SK-N-MC (cell line): ENCODE measurements around the gene MOCS2.

ENCODE experiments used
- DNase-seq: peaks from one replicate; pipeline ENCODE4 v3.0.0-alpha.2; 2011; ENCODE audit warnings: low read depth, low spot score
- H3K27ac ChIP-seq: fragments of 200-600 bp; sonication (generic); 2 replicates; pipeline ENCODE4 v1.5.1; 2016; ENCODE audit warnings: mixed run types
- H3K36me3 ChIP-seq: fragments of 200-600 bp; sonication (generic); 2 replicates; pipeline ENCODE4 v1.6.1; 2017; ENCODE audit warnings: antibody characterized with exemption, low read length, mixed read lengths; ENCODE audit not compliant: insufficient read depth
- H3K4me3 ChIP-seq: fragments of 200-600 bp; sonication (generic); 2 replicates; pipeline ENCODE4 v1.5.1; 2016
- H3K9ac ChIP-seq: fragments of 200-600 bp; sonication (generic); 2 replicates; pipeline ENCODE4 v1.8.0; 2017; ENCODE audit warnings: mixed run types, mixed read lengths; ENCODE audit not compliant: insufficient read length
- H3K9me3 ChIP-seq: fragments of 200-600 bp; sonication (generic); 2 replicates; pipeline ENCODE4 v1.6.1; 2017; ENCODE audit warnings: low read depth, mild to moderate bottlenecking, antibody characterized with exemption, low read length, moderate library complexity, mixed read lengths
- EZH2 ChIP-seq: fragments of 200-600 bp; sonication (generic); IDR thresholded peaks from one replicate; pipeline ENCODE4 v1.6.1; 2017; ENCODE audit warnings: antibody characterized with exemption
- FOXP2 ChIP-seq: optimal IDR thresholded peaks from 2 replicates; pipeline ENCODE3; 2011; ENCODE audit warnings: mild to moderate bottlenecking, moderate library complexity; ENCODE audit not compliant: insufficient read depth; ENCODE audit errors: extremely low read length, control extremely low read depth
- POLR2AphosphoS5 ChIP-seq: IDR thresholded peaks from 2 replicates; pipeline ENCODE4 v1.6.1; 2012; ENCODE audit warnings: mild to moderate bottlenecking, low read depth, low read length, borderline replicate concordance

MOCS2 gene, protein sequence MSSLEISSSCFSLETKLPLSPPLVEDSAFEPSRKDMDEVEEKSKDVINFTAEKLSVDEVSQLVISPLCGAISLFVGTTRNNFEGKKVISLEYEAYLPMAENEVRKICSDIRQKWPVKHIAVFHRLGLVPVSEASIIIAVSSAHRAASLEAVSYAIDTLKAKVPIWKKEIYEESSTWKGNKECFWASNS

DNA sequence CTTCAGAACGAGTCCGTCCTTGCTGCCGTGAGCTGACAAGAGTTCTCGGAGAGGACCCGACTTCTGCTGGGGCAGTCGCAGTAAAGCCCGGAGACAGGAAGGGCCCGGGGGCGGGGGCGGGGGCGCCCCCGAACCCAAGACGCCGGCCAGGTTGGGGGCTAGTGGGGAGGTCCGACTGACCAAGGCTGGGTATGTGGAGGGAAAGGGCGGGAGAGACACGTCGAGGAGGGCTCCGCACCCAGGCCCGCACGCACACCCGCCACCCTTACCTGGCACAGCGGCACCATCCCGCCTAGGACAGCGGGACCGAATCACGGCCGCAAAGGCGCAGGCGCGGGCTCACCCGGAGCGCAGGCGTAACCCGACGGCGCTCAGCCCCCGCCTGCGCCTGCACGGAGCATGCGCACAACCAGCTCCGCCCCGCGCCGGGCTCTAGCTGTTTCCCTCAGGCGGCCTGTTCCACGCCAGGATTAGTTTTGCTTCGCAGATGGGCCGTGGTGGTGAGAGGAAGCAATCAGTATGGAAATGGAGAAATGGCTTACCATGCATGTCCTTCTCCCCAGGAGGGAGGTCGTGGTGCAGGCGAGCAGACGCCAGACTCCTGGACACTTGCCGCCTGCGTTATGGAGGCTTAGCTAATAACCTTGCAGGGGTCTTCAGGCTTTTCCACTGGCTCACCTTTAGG lies at the start of gene MOCS2:
TSS of gene MOCS2 (minus strand) at position 315 of the 685 bp plus-strand sequence. CDS start 2,583 bp downstream, outside the sequence.
- Histone ChIP-seq H3K4me3 (peak within 1 kb of the TSS; percentile 79), H3K27ac (no peak within 1 kb of the TSS), H3K9me3 (no peaks in the 10 kb centered on the region), H3K36me3 (peaks cover 20% of the 10 kb centered on the region), H3K9ac (peak within 1 kb of the TSS; percentile 69)
- no peak for DNase-seq
- no peak for TF ChIP-seq FOXP2
- TF ChIP-seq POLR2AphosphoS5 = peak; percentile 93
- no peak for TF ChIP-seq EZH2

- Histone ChIP-seq H3K9ac (no peak overlapping the region), H3K27ac (no peak overlapping the region), H3K36me3 (no peaks in the 10 kb centered on the region), H3K9me3 (no peaks in the 10 kb centered on the region), H3K4me3 (no peak overlapping the region)
- DNase-seq = no peak
- TF ChIP-seq POLR2AphosphoS5 = no peak
- TF ChIP-seq FOXP2 = no peak
- TF ChIP-seq EZH2 = no peak
Measured at GRCh38 chr5:53151713-53152458, 42.3 kb upstream of the MOCS2 start.

DNA sequence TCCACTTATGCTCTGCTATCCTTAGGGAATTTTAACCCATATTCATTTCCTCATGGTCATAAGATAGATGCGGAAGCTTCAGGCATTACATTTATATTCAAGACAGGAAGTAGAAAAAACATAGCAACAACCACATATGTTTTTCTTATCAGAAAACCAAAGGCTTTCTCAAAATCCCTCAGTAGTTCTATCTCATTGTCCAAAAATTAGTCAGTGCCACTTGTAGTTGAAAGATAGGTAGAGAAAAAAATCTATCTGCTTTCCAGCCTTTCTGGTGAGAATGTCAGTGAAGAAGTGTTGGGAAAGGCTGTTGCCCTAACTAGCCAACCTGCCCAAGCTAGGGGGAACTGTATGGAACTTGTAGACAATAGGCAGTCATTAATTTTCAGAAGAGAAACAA lies 23.5 kb upstream of the MOCS2 start:
- Histone ChIP-seq H3K4me3 (no peak overlapping the region), H3K9me3 (no peaks in the 10 kb centered on the region), H3K27ac (no peak overlapping the region), H3K36me3 (no peaks in the 10 kb centered on the region), H3K9ac (no peak overlapping the region)
- TF ChIP-seq FOXP2 (no peak), EZH2 (no peak), POLR2AphosphoS5 (no peak)
- DNase-seq = no peak

GRCh38 chr5:53130266-53130665 lies 20.7 kb upstream of the MOCS2 start:
- TF ChIP-seq FOXP2 = no peak
- no peak for TF ChIP-seq POLR2AphosphoS5
- no peak for TF ChIP-seq EZH2
- H3K27ac ChIP-seq = no peak overlapping the region
- no peak for DNase-seq
- no peak overlapping the region for H3K9ac ChIP-seq
- H3K4me3 ChIP-seq = no peak overlapping the region
- H3K36me3 ChIP-seq = no peaks in the 10 kb centered on the region
- no peaks in the 10 kb centered on the region for H3K9me3 ChIP-seq

DNA sequence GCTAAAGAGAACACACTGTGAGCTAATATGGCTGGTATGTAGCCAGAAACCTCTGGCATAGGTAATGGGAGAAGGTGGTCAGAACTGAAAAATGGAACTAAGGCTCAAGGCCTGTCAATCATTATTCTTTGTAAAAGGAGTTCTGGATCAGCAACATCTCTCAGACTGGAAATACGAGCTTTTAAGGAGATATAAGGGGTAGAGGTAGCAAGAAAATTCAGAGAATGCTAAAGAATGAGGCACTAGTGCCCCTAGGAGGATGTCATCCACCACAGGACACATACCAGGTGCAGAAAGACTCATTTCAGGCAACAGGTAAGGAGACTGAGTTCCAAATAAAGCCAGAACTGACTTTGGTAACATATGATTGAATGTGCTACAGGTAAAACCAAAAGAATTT lies 18.9 kb upstream of the MOCS2 start:
- DNase-seq = no peak
- H3K4me3 ChIP-seq = no peak overlapping the region
- H3K9me3 ChIP-seq = no peaks in the 10 kb centered on the region
- TF ChIP-seq FOXP2 (no peak), POLR2AphosphoS5 (no peak), EZH2 (no peak)
- no peak overlapping the region for H3K27ac ChIP-seq
- H3K9ac ChIP-seq = no peak overlapping the region
- no peaks in the 10 kb centered on the region for H3K36me3 ChIP-seq

DNA sequence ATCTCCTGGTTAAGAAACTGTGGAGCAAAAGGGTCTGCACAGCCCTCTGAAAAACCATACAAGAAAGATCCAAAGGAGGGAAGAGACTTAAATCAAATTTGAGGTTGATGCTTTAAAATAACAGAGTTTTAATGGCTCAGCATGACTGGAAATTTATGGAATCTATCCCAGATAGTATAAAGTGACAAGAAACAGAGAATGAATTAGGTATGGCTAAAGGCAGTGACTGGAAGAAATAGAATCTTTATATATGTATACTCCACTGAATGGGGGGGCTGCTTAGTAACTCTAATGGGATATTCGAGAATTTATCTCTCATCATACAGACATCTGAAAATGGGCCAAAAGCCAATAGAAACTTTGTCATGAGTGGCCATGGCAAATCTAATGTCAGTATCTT lies 17.6 kb upstream of the MOCS2 start:
- no peak overlapping the region for H3K9ac ChIP-seq
- no peak for DNase-seq
- TF ChIP-seq POLR2AphosphoS5 = no peak
- no peak overlapping the region for H3K27ac ChIP-seq
- no peaks in the 10 kb centered on the region for H3K36me3 ChIP-seq
- H3K4me3 ChIP-seq = no peak overlapping the region
- no peaks in the 10 kb centered on the region for H3K9me3 ChIP-seq

DNA sequence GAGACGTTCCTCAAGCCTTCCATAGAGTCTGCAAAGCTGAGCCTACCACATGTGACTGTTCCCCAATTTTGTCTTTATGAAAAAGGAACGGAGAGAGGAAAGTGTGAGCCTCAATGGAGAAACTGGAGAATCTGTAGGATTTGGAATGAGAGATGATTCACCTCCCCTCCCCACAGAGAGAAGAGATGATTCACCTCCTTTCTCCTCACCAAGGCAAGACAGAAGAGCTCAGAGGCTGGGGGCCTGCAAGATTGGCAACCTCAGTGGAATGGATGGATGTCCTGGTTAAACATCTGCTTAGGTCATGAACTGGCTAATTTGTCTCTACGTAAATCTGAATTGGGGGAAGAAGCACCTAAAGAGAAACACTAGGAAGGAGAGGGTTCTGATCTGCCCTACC lies 17.0 kb upstream of the MOCS2 start:
- TF ChIP-seq FOXP2 (no peak), EZH2 (no peak), POLR2AphosphoS5 (no peak)
- DNase-seq = no peak
- no peaks in the 10 kb centered on the region for H3K9me3 ChIP-seq
- no peaks in the 10 kb centered on the region for H3K36me3 ChIP-seq
- no peak overlapping the region for H3K9ac ChIP-seq
- no peak overlapping the region for H3K27ac ChIP-seq
- H3K4me3 ChIP-seq = no peak overlapping the region

DNA sequence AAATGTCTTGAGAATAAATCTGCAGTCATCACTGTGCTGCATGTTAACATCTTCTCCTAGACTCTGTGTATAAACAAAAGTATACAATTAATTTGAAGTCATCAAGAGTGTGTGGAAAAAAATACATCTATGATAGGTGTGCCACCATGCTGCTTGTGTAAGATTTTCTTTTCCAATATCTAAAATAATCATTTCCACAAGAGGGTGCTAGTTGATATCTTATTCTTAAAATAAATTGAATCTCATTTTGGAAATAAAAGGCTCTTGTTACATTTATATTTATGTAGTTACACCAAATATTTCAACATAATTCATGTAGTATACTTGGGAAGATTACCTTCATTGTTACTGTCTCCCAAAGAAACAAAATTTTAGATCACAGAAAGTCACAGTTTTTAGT lies 14.1 kb upstream of the MOCS2 start:
- no peak for DNase-seq
- H3K36me3 ChIP-seq = no peaks in the 10 kb centered on the region
- TF ChIP-seq EZH2 (no peak), POLR2AphosphoS5 (no peak), FOXP2 (no peak)

More for the DNA sequence above, 14.1 kb upstream of the MOCS2 start:
- Histone ChIP-seq H3K4me3 (no peak overlapping the region), H3K9ac (no peak overlapping the region), H3K27ac (no peak overlapping the region), H3K9me3 (no peaks in the 10 kb centered on the region)
